DOHH2 (cell line): Measurements from ENCODE around the gene ZFP30.
A peak's percentile ranks its signal among the peaks of the same experiment; 100 is the strongest.

Experiments
- H3F3A ChIP-seq: fragments of 200-600 bp; sonication (generic), shearing (Covaris generic); 2 replicates; pipeline ENCODE4 v1.6.0; 2016; ENCODE audit warnings: antibody characterized with exemption, mild to moderate bottlenecking; ENCODE audit not compliant: control insufficient read depth, insufficient read depth
- H3K27ac ChIP-seq: fragments of 200-600 bp; sonication (generic); 2 replicates; pipeline ENCODE4 v1.5.1; 2014; ENCODE audit warnings: low read depth, mild to moderate bottlenecking, low read length, moderate library complexity
- H3K27me3 ChIP-seq: fragments of 200-600 bp; sonication (generic); 2 replicates; pipeline ENCODE4 v1.6.1; 2014; ENCODE audit warnings: mild to moderate bottlenecking, low read length, mixed read lengths; ENCODE audit not compliant: control insufficient read depth
- H3K36me3 ChIP-seq: fragments of 200-600 bp; sonication (generic); 2 replicates; pipeline ENCODE4 v1.6.1; 2014; ENCODE audit warnings: mild to moderate bottlenecking, low read length, moderate library complexity, mixed read lengths; ENCODE audit not compliant: control insufficient read depth
- H3K4me1 ChIP-seq: fragments of 200-600 bp; sonication (generic); 2 replicates; pipeline ENCODE4 v1.6.1; 2014; ENCODE audit warnings: mild to moderate bottlenecking, low read length, mixed read lengths; ENCODE audit not compliant: control insufficient read depth
- H3K4me2 ChIP-seq: fragments of 200-600 bp; sonication (generic); 2 replicates; pipeline ENCODE4 v1.6.0; 2014; ENCODE audit warnings: mild to moderate bottlenecking, low read length, moderate library complexity
- H3K4me3 ChIP-seq: fragments of 200-600 bp; sonication (generic); 2 replicates; pipeline ENCODE4 v1.5.1; 2014; ENCODE audit warnings: mild to moderate bottlenecking, low read length, mixed read lengths
- H3K79me2 ChIP-seq: fragments of 200-600 bp; sonication (generic); 2 replicates; pipeline ENCODE4 v1.6.1; 2014; ENCODE audit warnings: mild to moderate bottlenecking, low read length, mixed read lengths; ENCODE audit not compliant: control insufficient read depth
- H3K9me2 ChIP-seq: fragments of 200-600 bp; sonication (generic); replicated peaks from 2 replicates; pipeline ENCODE4 v1.6.1; 2014; ENCODE audit warnings: mild to moderate bottlenecking, low read length, mixed read lengths; ENCODE audit not compliant: control insufficient read depth
- H3K9me3 ChIP-seq: fragments of 200-600 bp; sonication (generic); 2 replicates; pipeline ENCODE4 v1.6.1; 2014; ENCODE audit warnings: antibody characterized with exemption, low read length, mixed read lengths; ENCODE audit not compliant: control insufficient read depth, insufficient read depth
- H4K20me1 ChIP-seq: fragments of 200-600 bp; sonication (generic); 2 replicates; pipeline ENCODE4 v1.6.0; 2014; ENCODE audit warnings: low read depth, mild to moderate bottlenecking, antibody characterized with exemption, low read length, moderate library complexity; ENCODE audit not compliant: control insufficient read depth, insufficient read depth
- EZH2phosphoT487 ChIP-seq: fragments of 200-600 bp; sonication (generic); IDR thresholded peaks from 2 replicates; pipeline ENCODE4 v1.6.1; 2017; ENCODE audit warnings: borderline replicate concordance, mild to moderate bottlenecking, antibody characterized with exemption, low read length, moderate library complexity, mixed read lengths
- TF ChIP-seq, protein P1 (sequence below): fragments of 200-600 bp; sonication (generic); IDR thresholded peaks from one replicate; pipeline ENCODE4 v1.5.1; 2014; ENCODE audit warnings: antibody characterized with exemption, mild to moderate bottlenecking, low read depth, low read length; ENCODE audit not compliant: poor library complexity, severe bottlenecking

The ZFP30 gene

DNA sequence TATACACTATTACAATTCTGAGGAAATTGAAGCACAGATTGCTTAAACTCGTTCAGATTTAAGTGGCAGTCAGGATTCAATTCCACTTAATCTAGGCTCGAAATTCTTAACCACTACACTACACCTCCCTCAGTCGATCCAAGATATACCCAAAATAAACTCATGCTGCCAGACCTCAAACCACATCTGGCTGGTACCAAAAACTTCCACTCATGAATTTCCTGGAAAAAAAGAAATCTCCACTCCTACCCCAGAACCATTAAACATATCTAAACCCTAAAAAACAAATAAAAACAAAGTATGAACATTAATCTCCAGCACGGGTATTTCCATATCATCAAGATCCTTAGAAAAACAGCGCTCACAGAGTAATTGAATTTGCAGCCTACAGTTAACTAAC, 1.1 kb downstream of the ZFP30 start:
- peaks cover 56% of the 10 kb centered on the region for H3K79me2 ChIP-seq
- no peaks in the 10 kb centered on the region for H3F3A ChIP-seq

DNA sequence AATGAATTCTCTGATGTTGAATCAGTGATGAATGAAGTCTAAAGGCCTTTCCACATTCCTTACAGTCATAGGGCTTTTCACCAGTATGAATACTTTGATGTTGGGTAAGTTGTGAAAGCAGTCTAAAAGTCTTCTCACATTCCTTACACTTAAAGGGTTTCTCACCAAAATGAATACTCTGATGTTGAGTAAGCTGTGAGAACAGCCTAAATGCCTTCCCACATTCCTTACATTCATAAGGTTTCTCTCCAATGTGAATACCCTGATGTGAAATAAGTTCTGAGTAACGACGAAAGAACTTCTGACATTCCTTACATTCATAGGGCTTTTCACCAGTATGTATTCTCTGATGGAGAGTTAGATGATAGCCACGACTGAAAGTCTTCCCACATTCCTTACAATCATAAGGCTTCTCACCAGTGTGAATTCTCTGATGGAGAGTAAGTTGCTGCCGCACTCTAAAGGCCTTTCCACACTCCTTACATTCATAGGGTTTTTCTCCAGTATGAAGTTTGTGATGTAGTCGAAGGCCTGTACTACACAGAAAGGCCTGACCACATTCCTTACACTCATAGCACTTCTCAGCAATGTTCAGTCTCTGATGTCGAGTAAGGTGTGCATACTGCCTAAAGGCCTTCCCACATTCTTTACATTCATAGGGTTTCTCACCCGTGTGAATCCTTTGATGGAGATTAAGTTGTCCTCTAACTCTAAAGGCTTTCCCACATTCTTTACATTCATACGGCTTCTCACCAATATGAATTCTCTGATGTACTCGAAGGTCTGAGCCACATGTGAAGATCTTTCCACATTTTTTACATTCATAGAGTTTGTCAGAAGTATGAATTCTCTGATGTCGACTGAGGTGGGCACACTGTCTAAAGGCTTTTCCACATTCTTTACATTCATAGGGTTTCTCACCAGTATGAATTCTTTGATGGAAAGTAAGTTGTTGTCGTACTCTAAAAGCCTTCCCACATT, 19.9 kb downstream of the ZFP30 start:
- Histone ChIP-seq H4K20me1 (no peaks in the 10 kb centered on the region), H3K4me3 (no peak overlapping the region), H3K79me2 (no peaks in the 10 kb centered on the region), H3K4me1 (no peaks in the 10 kb centered on the region), H3K36me3 (peaks cover 44% of the 10 kb centered on the region), H3K9me2 (no peaks in the 10 kb centered on the region), H3K4me2 (no peak overlapping the region), H3K27me3 (no peaks in the 10 kb centered on the region), H3F3A (no peaks in the 10 kb centered on the region), H3K27ac (no peak overlapping the region), H3K9me3 (peaks cover 25% of the 10 kb centered on the region; the same call in 1 of the 2 replicates)
- no peak for TF ChIP-seq EZH2phosphoT487
- TF ChIP-seq, protein P1, sequence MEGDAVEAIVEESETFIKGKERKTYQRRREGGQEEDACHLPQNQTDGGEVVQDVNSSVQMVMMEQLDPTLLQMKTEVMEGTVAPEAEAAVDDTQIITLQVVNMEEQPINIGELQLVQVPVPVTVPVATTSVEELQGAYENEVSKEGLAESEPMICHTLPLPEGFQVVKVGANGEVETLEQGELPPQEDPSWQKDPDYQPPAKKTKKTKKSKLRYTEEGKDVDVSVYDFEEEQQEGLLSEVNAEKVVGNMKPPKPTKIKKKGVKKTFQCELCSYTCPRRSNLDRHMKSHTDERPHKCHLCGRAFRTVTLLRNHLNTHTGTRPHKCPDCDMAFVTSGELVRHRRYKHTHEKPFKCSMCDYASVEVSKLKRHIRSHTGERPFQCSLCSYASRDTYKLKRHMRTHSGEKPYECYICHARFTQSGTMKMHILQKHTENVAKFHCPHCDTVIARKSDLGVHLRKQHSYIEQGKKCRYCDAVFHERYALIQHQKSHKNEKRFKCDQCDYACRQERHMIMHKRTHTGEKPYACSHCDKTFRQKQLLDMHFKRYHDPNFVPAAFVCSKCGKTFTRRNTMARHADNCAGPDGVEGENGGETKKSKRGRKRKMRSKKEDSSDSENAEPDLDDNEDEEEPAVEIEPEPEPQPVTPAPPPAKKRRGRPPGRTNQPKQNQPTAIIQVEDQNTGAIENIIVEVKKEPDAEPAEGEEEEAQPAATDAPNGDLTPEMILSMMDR, result no peak

More for the DNA sequence above, 1.1 kb downstream of the ZFP30 start:
- Histone ChIP-seq H3K4me2 (peak overlapping the region; percentile 67), H3K9me2 (no peaks in the 10 kb centered on the region), H3K27ac (0 out of 2 replicates have a peak overlapping the region, but pooled peaks have one; percentile 61), H3K4me1 (peaks cover 15% of the 10 kb centered on the region), H4K20me1 (no peaks in the 10 kb centered on the region), H3K27me3 (no peaks in the 10 kb centered on the region), H3K36me3 (peaks cover 12% of the 10 kb centered on the region), H3K4me3 (peak overlapping the region; percentile 93), H3K9me3 (no peaks in the 10 kb centered on the region)
- TF ChIP-seq EZH2phosphoT487, result no peak
- TF ChIP-seq, protein P1, result no peak

DNA sequence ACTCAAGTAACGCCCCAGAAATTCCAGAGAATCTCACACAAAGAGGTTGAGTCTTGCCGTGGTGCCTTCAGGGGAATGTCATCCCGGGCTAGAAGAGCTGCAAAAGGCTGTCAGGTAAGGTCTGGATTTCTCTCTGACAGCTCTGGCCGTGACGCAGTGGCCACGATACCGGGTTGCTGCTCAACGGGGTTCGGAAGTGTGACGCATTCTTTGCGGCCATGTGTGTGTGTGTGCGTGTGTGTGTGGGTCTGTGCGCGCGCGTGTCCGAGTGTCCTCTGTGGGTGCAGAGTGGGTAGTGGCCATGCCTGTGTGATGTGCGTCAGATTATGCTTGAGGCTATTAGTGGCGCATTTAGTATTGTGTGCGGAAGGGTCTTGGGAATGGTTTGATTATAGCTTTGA, 60.3 kb downstream of the ZFP30 start:
- Histone ChIP-seq H3F3A (no peaks in the 10 kb centered on the region), H3K36me3 (no peaks in the 10 kb centered on the region), H3K4me2 (peak overlapping the region; percentile 95), H3K9me2 (no peaks in the 10 kb centered on the region), H3K79me2 (no peaks in the 10 kb centered on the region), H4K20me1 (no peaks in the 10 kb centered on the region), H3K9me3 (peaks cover 18% of the 10 kb centered on the region), H3K27me3 (no peaks in the 10 kb centered on the region), H3K4me3 (peak overlapping the region; percentile 82), H3K27ac (no peak overlapping the region), H3K4me1 (peaks cover 14% of the 10 kb centered on the region)
- no peak for TF ChIP-seq EZH2phosphoT487
- TF ChIP-seq, protein P1, result no peak
